Ovary (tissue), 3 donors: ENCODE measurements around the gene ZNHIT2.

Source experiments
- CTCF ChIP-seq, 3 donors: fragments of 450-650 bp in 2 of 3; fragments of 200-600 bp in 1 of 3; IDR thresholded peaks; one replicate each; pipeline versions ENCODE4 v1.5.1 to v1.8.0; 2016 to 2022; ENCODE audit warnings: antibody characterized with exemption in 3 of 3, mild to moderate bottlenecking in 1 of 3
- POLR2A ChIP-seq: fragments of 450-650 bp; IDR thresholded peaks from one replicate; pipeline ENCODE4 v1.6.1; 2017; ENCODE audit warnings: antibody characterized with exemption, mild to moderate bottlenecking, moderate library complexity
- donor health status: DM: no; HTN: no; CAD: no.

- TF ChIP-seq CTCF (IDR thresholded peaks at IDR 0.05) (no peak), POLR2A (no peak)
These were observed 7.1 kb upstream of the ZNHIT2 start for GRCh38 chr11:65124480-65125196.
